Neural cell (in vitro differentiated cells): ENCODE measurements around the gene MINDY4B. TPM values are rescaled to one million over a fixed set of nuclear protein-coding genes. Genes with fewer than 3 reads are reported as not detected.

Source experiments
- H2AFZ ChIP-seq: fragments of 200-600, 300-800 bp; sonication (generic), shearing (Covaris generic); 2 replicates; pipeline ENCODE4 v1.6.0; 2014; ENCODE audit warnings: low read depth, mild to moderate bottlenecking, antibody characterized with exemption, low read length, moderate library complexity
- H3F3A ChIP-seq: fragments of 200-600 bp; shearing (Covaris generic); 2 replicates; pipeline ENCODE4 v1.6.1; 2016; ENCODE audit warnings: mild to moderate bottlenecking, moderate library complexity, mixed read lengths, antibody characterized with exemption, low read length; ENCODE audit not compliant: insufficient read depth, poor library complexity, severe bottlenecking
- H3K27ac ChIP-seq: fragments of 200-600, 300-800 bp; sonication (generic), shearing (Covaris generic); 2 replicates; pipeline ENCODE4 v1.5.1; 2014; ENCODE audit warnings: mild to moderate bottlenecking, low read length, moderate library complexity
- H3K27me3 ChIP-seq: fragments of 300-800, 200-600 bp; sonication (generic), shearing (Covaris generic); 2 replicates; pipeline ENCODE4 v1.6.0; 2014; ENCODE audit warnings: mild to moderate bottlenecking, low read depth, low read length, moderate library complexity; ENCODE audit not compliant: insufficient read depth
- H3K36me3 ChIP-seq: fragments of 300-800, 200-600 bp; sonication (generic), shearing (Covaris generic); 2 replicates; pipeline ENCODE4 v1.5.1; 2014; ENCODE audit warnings: mild to moderate bottlenecking, antibody characterized with exemption, low read length, moderate library complexity; ENCODE audit not compliant: insufficient read depth
- H3K4me2 ChIP-seq: fragments of 300-800, 200-600 bp; sonication (generic), shearing (Covaris generic); 2 replicates; pipeline ENCODE4 v1.6.0; 2014; ENCODE audit warnings: mild to moderate bottlenecking, low read length
- H3K4me3 ChIP-seq: fragments of 300-800, 200-600 bp; sonication (generic), shearing (Covaris generic); 2 replicates; pipeline ENCODE4 v1.5.1; 2014; ENCODE audit warnings: mild to moderate bottlenecking, low read length, moderate library complexity
- H3K79me2 ChIP-seq: fragments of 200-600 bp; shearing (Covaris generic); replicated peaks from 2 replicates; pipeline ENCODE4 v1.6.0; 2014; ENCODE audit warnings: mild to moderate bottlenecking, low read length, moderate library complexity; ENCODE audit not compliant: insufficient read depth
- H3K9ac ChIP-seq: fragments of 300-800, 200-600 bp; sonication (generic), shearing (Covaris generic); 2 replicates; pipeline ENCODE4 v1.6.1; 2016; ENCODE audit warnings: mild to moderate bottlenecking, low read length, mixed read lengths
- H3K9me2 ChIP-seq: fragments of 200-600 bp; shearing (Covaris generic); 2 replicates; pipeline ENCODE4 v1.6.1; 2016; ENCODE audit warnings: mild to moderate bottlenecking, low read length, mixed read lengths; ENCODE audit not compliant: insufficient read depth
- H3K9me3 ChIP-seq: fragments of 200-600, 300-800 bp; sonication (generic), shearing (Covaris generic); 2 replicates; pipeline ENCODE4 v1.6.1; 2016; ENCODE audit warnings: mild to moderate bottlenecking, mixed run types, low read length, moderate library complexity, mixed read lengths
- H4K20me1 ChIP-seq: fragments of 200-600 bp; shearing (Covaris generic); 2 replicates; pipeline ENCODE4 v1.6.1; 2016; ENCODE audit warnings: mild to moderate bottlenecking, mixed run types; ENCODE audit not compliant: insufficient read depth
- CTCF ChIP-seq: fragments of 450-650 bp; IDR thresholded peaks from 2 replicates; pipeline ENCODE4 v1.5.1; 2014; ENCODE audit warnings: antibody characterized with exemption, mild to moderate bottlenecking, moderate library complexity; ENCODE audit not compliant: poor library complexity, severe bottlenecking
- EP300 ChIP-seq: fragments of 450-650 bp; conservative IDR thresholded peaks from 2 replicates; pipeline ENCODE4 v1.6.1; 2014; ENCODE audit warnings: antibody characterized with exemption, mild to moderate bottlenecking, moderate library complexity; ENCODE audit not compliant: poor library complexity, severe bottlenecking
- EZH2 ChIP-seq: fragments of 200-600, 300-800 bp; shearing (Covaris generic), sonication (generic); IDR thresholded peaks from 2 replicates; pipeline ENCODE4 v1.6.1; 2014; ENCODE audit warnings: antibody characterized with exemption, low read length, borderline replicate concordance, mild to moderate bottlenecking; ENCODE audit not compliant: insufficient read depth, poor library complexity, severe bottlenecking
- MXI1 ChIP-seq: fragments of 450-650 bp; conservative IDR thresholded peaks from 2 replicates; pipeline ENCODE4 v1.6.1; 2014; ENCODE audit warnings: antibody characterized with exemption, mild to moderate bottlenecking; ENCODE audit not compliant: poor library complexity, severe bottlenecking
- POLR2AphosphoS5 ChIP-seq: IDR thresholded peaks from 2 replicates; pipeline ENCODE4 v1.6.1; 2012
- RAD21 ChIP-seq: fragments of 450-650 bp; conservative IDR thresholded peaks from 2 replicates; pipeline ENCODE4 v1.6.1; 2014; ENCODE audit warnings: antibody characterized with exemption, mild to moderate bottlenecking, moderate library complexity
- REST ChIP-seq: IDR thresholded peaks from 2 replicates; pipeline ENCODE4 v1.6.1; 2012; ENCODE audit warnings: borderline replicate concordance
- SMC3 ChIP-seq: fragments of 450-650 bp; conservative IDR thresholded peaks from 2 replicates; pipeline ENCODE4 v1.6.1; 2014; ENCODE audit warnings: antibody characterized with exemption, mild to moderate bottlenecking, moderate library complexity; ENCODE audit not compliant: poor library complexity
- TAF1 ChIP-seq: IDR thresholded peaks from 2 replicates; pipeline ENCODE4 v1.6.1; 2012; ENCODE audit warnings: low read depth
- polyA plus RNA-seq: library from polyadenylated mRNA; depleted of rRNA; stranded (reverse); fragments of >200 nt; gene quantifications from 2 replicates; pipeline ENCODE4 v1.2.3, GENCODE V29; 2014

Gene MINDY4B
- polyA plus RNA-seq, 1 donor from 2014 or later: not detected

GRCh38 chr3:150902988-150903387, 2.3 kb downstream of the MINDY4B start:
- Histone ChIP-seq H2AFZ (no peak overlapping the region), H3K79me2 (no peaks in the 10 kb centered on the region), H3K9ac (no peak overlapping the region), H3K27ac (peak overlapping the region; percentile 62), H3K9me3 (no peaks in the 10 kb centered on the region), H3K4me2 (no peak overlapping the region), H3K4me3 (no peak overlapping the region), H3K27me3 (no peaks in the 10 kb centered on the region), H4K20me1 (no peaks in the 10 kb centered on the region), H3K9me2 (no peaks in the 10 kb centered on the region), H3F3A (no peaks in the 10 kb centered on the region), H3K36me3 (no peaks in the 10 kb centered on the region)
- TF ChIP-seq MXI1: no peak
- no peak for TF ChIP-seq EZH2
- TF ChIP-seq RAD21: no peak
- no peak for TF ChIP-seq EP300
- TF ChIP-seq TAF1: no peak
- TF ChIP-seq SMC3: no peak
- no peak for TF ChIP-seq CTCF
- no peak for TF ChIP-seq REST
- no peak for TF ChIP-seq POLR2AphosphoS5

GRCh38 chr3:150901793-150902192, 3.4 kb downstream of the MINDY4B start:
- no peaks in the 10 kb centered on the region for H3K27me3 ChIP-seq
- H3K9me2 ChIP-seq: no peaks in the 10 kb centered on the region
- H3K9ac ChIP-seq: no peak overlapping the region
- H3K9me3 ChIP-seq: no peaks in the 10 kb centered on the region
- H3F3A ChIP-seq: no peaks in the 10 kb centered on the region
- H4K20me1 ChIP-seq: no peaks in the 10 kb centered on the region
- H3K36me3 ChIP-seq: no peaks in the 10 kb centered on the region
- H3K4me3 ChIP-seq: no peak overlapping the region
- no peak overlapping the region for H3K27ac ChIP-seq
- TF ChIP-seq TAF1 (no peak), SMC3 (no peak), EZH2 (no peak), CTCF (no peak), EP300 (no peak), REST (no peak), POLR2AphosphoS5 (no peak), MXI1 (no peak), RAD21 (no peak)
- H3K79me2 ChIP-seq: no peaks in the 10 kb centered on the region
- no peak overlapping the region for H3K4me2 ChIP-seq
- H2AFZ ChIP-seq: no peak overlapping the region
